ENCODE measurements around the gene MRC1. TPM values are rescaled to one million over a fixed set of nuclear protein-coding genes. Genes with fewer than 3 reads are reported as not detected.

The MRC1 gene
- polyA plus RNA-seq, 1 donor (not counting 4 experiments of a cell fraction or from before 2014, with no cell fraction given): 0.01 TPM

DNA sequence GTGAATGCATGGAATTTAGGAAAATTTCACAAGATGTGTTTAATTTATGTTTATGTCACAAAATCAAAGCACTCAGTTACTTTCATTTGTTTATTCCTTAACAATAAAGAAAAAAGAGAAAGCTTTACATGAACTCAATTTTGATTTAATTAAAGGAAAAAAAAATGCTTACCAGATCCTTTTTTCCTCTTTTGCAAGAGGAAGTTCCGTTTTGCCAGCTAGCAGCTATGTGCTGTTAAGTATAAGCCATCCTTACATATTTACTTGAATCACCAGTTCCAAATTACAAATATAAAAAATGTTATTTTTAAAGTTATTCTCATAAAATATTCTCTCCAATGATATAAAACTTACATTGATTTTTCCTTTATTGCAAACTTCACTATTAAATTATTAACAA, 12.7 kb downstream of the MRC1 start:
- no peak overlapping the region for H2AFZ ChIP-seq (ENCODE audit: control insufficient read depth, low read length)
- FAIRE-seq (no peak), DNase-seq (ENCODE audit: low read depth, low spot score) (no peak)
- H3K9me3 ChIP-seq (ENCODE audit: control insufficient read depth, low read depth, low read length): no peaks in the 10 kb centered on the region
- no peaks in the 10 kb centered on the region for H3K36me3 ChIP-seq (ENCODE audit: control insufficient read depth in 2 of 2, extremely low read depth in 1 of 2, insufficient read depth in 2 of 2, low read length in 2 of 2)
- no peak overlapping the region for H3K27ac ChIP-seq (ENCODE audit: control insufficient read depth, insufficient read depth, low read length)
- no peaks in the 10 kb centered on the region for H3K27me3 ChIP-seq (ENCODE audit: control insufficient read depth, extremely low read depth, insufficient read depth, low read length)
- no peak overlapping the region for H3K4me3 ChIP-seq (ENCODE audit: control insufficient read depth in 2 of 3, extremely low read depth in 1 of 3, insufficient read depth in 2 of 3, low read depth in 1 of 3, low read length in 3 of 3)
- no peaks in the 10 kb centered on the region for H3K9me1 ChIP-seq (ENCODE audit: control insufficient read depth, extremely low read depth, insufficient read depth, low read length)
- no peak overlapping the region for H3K9ac ChIP-seq (ENCODE audit: control insufficient read depth, extremely low read depth, insufficient read depth, low read length)
- H3K4me1 ChIP-seq (ENCODE audit: control insufficient read depth, extremely low read depth, insufficient read depth, low read length): no peaks in the 10 kb centered on the region
- dilution Hi-C loops (cut with MboI; ENCODE audit: extremely low pct_ligation_motif_present, low sequenced_read_pairs): no loop called here
- H3K4me2 ChIP-seq (ENCODE audit: control insufficient read depth, extremely low read depth, insufficient read depth, low read depth, low read length): no peak overlapping the region
- no peaks in the 10 kb centered on the region for H4K20me1 ChIP-seq (ENCODE audit: control insufficient read depth, extremely low read depth, insufficient read depth, low read length)
- TF ChIP-seq EZH2 (IDR thresholded peaks at IDR 0.05; ENCODE audit: low read length): no peak
- TF ChIP-seq, protein P1, sequence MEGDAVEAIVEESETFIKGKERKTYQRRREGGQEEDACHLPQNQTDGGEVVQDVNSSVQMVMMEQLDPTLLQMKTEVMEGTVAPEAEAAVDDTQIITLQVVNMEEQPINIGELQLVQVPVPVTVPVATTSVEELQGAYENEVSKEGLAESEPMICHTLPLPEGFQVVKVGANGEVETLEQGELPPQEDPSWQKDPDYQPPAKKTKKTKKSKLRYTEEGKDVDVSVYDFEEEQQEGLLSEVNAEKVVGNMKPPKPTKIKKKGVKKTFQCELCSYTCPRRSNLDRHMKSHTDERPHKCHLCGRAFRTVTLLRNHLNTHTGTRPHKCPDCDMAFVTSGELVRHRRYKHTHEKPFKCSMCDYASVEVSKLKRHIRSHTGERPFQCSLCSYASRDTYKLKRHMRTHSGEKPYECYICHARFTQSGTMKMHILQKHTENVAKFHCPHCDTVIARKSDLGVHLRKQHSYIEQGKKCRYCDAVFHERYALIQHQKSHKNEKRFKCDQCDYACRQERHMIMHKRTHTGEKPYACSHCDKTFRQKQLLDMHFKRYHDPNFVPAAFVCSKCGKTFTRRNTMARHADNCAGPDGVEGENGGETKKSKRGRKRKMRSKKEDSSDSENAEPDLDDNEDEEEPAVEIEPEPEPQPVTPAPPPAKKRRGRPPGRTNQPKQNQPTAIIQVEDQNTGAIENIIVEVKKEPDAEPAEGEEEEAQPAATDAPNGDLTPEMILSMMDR (optimal IDR thresholded peaks at IDR 0.05 in 1 of 3, IDR thresholded peaks at IDR 0.05 in 1 of 3, conservative IDR thresholded peaks at IDR 0.05 in 1 of 3; ENCODE audit: extremely low read depth in 1 of 3, insufficient read depth in 2 of 3, low read length in 3 of 3): no peak
- H3K79me2 ChIP-seq (ENCODE audit: control insufficient read depth, insufficient read depth, low read length): no peaks in the 10 kb centered on the region

DNA sequence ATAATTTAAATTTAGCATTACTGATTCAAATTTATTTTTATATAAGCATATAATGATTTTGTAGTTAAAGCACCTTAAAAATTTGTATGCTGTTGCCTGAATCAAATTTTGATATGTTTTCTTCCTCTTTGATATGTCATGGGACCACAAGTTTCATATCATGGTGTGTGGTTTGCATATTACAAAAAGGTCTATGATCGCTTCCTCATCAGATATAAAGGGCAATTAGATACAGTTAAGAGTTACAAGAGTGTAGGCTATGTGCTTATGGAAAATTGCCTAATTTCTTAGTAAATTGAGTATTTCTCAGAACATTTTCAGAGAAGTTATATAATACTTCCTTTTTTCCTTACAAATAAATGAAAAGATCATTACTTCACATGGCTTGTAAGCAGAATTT, 22.2 kb downstream of the MRC1 start:
- Histone ChIP-seq H3K4me2 (ENCODE audit: control insufficient read depth, extremely low read depth, insufficient read depth, low read depth, low read length) (no peak overlapping the region), H3K27me3 (ENCODE audit: control insufficient read depth, extremely low read depth, insufficient read depth, low read length) (no peaks in the 10 kb centered on the region), H3K27ac (ENCODE audit: control insufficient read depth, insufficient read depth, low read length) (no peak overlapping the region), H3K4me1 (ENCODE audit: control insufficient read depth, extremely low read depth, insufficient read depth, low read length) (peaks cover 25% of the 10 kb centered on the region), H3K9me1 (ENCODE audit: control insufficient read depth, extremely low read depth, insufficient read depth, low read length) (no peaks in the 10 kb centered on the region), H4K20me1 (ENCODE audit: control insufficient read depth, extremely low read depth, insufficient read depth, low read length) (no peaks in the 10 kb centered on the region), H2AFZ (ENCODE audit: control insufficient read depth, low read length) (no peak overlapping the region), H3K79me2 (ENCODE audit: control insufficient read depth, insufficient read depth, low read length) (no peaks in the 10 kb centered on the region), H3K9ac (ENCODE audit: control insufficient read depth, extremely low read depth, insufficient read depth, low read length) (no peak overlapping the region), H3K36me3 (ENCODE audit: control insufficient read depth in 2 of 2, extremely low read depth in 1 of 2, insufficient read depth in 2 of 2, low read length in 2 of 2) (no peaks in the 10 kb centered on the region), H3K9me3 (ENCODE audit: control insufficient read depth, low read depth, low read length) (no peaks in the 10 kb centered on the region), H3K4me3 (ENCODE audit: control insufficient read depth in 2 of 3, extremely low read depth in 1 of 3, insufficient read depth in 2 of 3, low read depth in 1 of 3, low read length in 3 of 3) (no peak overlapping the region)
- TF ChIP-seq, protein P1 (optimal IDR thresholded peaks at IDR 0.05 in 1 of 3, IDR thresholded peaks at IDR 0.05 in 1 of 3, conservative IDR thresholded peaks at IDR 0.05 in 1 of 3; ENCODE audit: extremely low read depth in 1 of 3, insufficient read depth in 2 of 3, low read length in 3 of 3): no peak
- TF ChIP-seq EZH2 (IDR thresholded peaks at IDR 0.05; ENCODE audit: low read length): no peak
- dilution Hi-C loops (cut with MboI; ENCODE audit: extremely low pct_ligation_motif_present, low sequenced_read_pairs): no loop called here
- DNase-seq (ENCODE audit: low read depth, low spot score): no peak
- FAIRE-seq: no peak
